Measurements from ENCODE around the gene USHBP1.

- TF ChIP-seq POLR2A (IDR thresholded peaks at IDR 0.05) = no peak
- no peak for TF ChIP-seq CTCF (IDR thresholded peaks at IDR 0.05)
- TF ChIP-seq EP300 (IDR thresholded peaks at IDR 0.05) = no peak
Measured at GRCh38 chr19:17249887-17250548, 14.5 kb downstream of the USHBP1 start.
